Uterus (tissue), 2 donors: Measurements from ENCODE around the gene MCTP2.

ENCODE experiments used
- CTCF ChIP-seq, 4 experiments: fragments of 200-600 bp in 2 of 4; fragments of 450-650 bp in 2 of 4; sonication (generic) in 2 of 4; IDR thresholded peaks; one replicate each; pipeline ENCODE4 v1.5.1; 2016 to 2019; ENCODE audit warnings: antibody characterized with exemption in 4 of 4, mild to moderate bottlenecking in 2 of 4, moderate library complexity in 1 of 4
- POLR2A ChIP-seq, 2 donors: fragments of 450-650 bp; IDR thresholded peaks; one replicate each; pipeline ENCODE4 v1.6.1; 2016; ENCODE audit warnings: antibody characterized with exemption in 2 of 2, mild to moderate bottlenecking in 1 of 2, moderate library complexity in 1 of 2

GRCh38 chr15:94338243-94338846 is 107.0 kb downstream of the MCTP2 start:
- TF ChIP-seq CTCF (IDR thresholded peaks at IDR 0.05), result no peak
- no peak for TF ChIP-seq POLR2A (IDR thresholded peaks at IDR 0.05)
